HepG2 (cell line): ENCODE measurements around the gene SHISA6. TPM values are rescaled to one million over a fixed set of nuclear protein-coding genes. Genes with fewer than 3 reads are reported as not detected.

Experiments used
- ATAC-seq: fragments of 200-7000 bp; cut with Tn5 transposase; 3 replicates; pipeline ENCODE4 v1.9.1; 2020; ENCODE audit warnings: mild to moderate bottlenecking, moderate library complexity
- BruUV-seq: library from RNA; stranded (reverse); fragments of 400-500 nt; replicated peaks from 2 replicates; lab custom pipeline; 2021; lab: Mats Ljungman, UMichigan
- CTCF ChIA-PET: fragments of 300-600 bp; formaldehyde crosslinking; extraction: SDS; loops from one replicate; lab custom pipeline; 2021; ENCODE audit warnings: low total read pairs, inconsistent platforms, low intra/inter-chr PET ratio; lab: Yijun Ruan, JAX
- POLR2A ChIA-PET: fragments of 350-600 bp; sonication (Branson Sonifier 250); formaldehyde crosslinking; loops from one replicate; lab custom pipeline; 2020; ENCODE audit warnings: antibody characterized with exemption, inconsistent platforms; lab: Yijun Ruan, JAX
- DNase-seq: peaks from one replicate; pipeline ENCODE4 v3.0.0-alpha.2; 2015; ENCODE audit warnings: low spot score
- FAIRE-seq: peaks from 3 replicates; lab custom pipeline; 2011; peaks lifted over from hg19 to GRCh38; lab: Jason Lieb, UNC
- H2AFZ ChIP-seq: one replicate; pipeline ENCODE4 v1.6.1; 2011; ENCODE audit warnings: low read length, inconsistent platforms
- H3K27ac ChIP-seq: fragments of 300-600 bp; 3 replicates; pipeline ENCODE4 v1.8.0; 2011; ENCODE audit warnings: mixed run types, mild to moderate bottlenecking, mixed read lengths, low read length, inconsistent platforms; ENCODE audit not compliant: insufficient read depth; ENCODE audit errors: extremely low read length
- H3K27me3 ChIP-seq, 2 experiments: fragments of 200-600 bp in 1 of 2; 2 replicates in 1 of 2; 3 replicates in 1 of 2; pipeline versions ENCODE4 v1.6.0 to v1.8.0; 2011; ENCODE audit warnings: low read length in 2 of 2, mild to moderate bottlenecking in 2 of 2, moderate library complexity in 2 of 2, inconsistent platforms in 1 of 2; ENCODE audit not compliant: insufficient read depth in 2 of 2, control insufficient read depth in 1 of 2
- H3K36me3 ChIP-seq, 2 experiments: fragments of 200-600 bp in 1 of 2; replicated peaks in 1 of 2; 2 replicates in 1 of 2; 3 replicates in 1 of 2; pipeline versions ENCODE4 v1.5.1 to v1.8.0; 2011; ENCODE audit warnings: low read length in 2 of 2, inconsistent platforms in 1 of 2; ENCODE audit not compliant: insufficient read depth in 2 of 2, control insufficient read depth in 1 of 2
- H3K4me1 ChIP-seq: 2 replicates; pipeline ENCODE4 v1.5.1; 2012; ENCODE audit warnings: low read length, inconsistent platforms; ENCODE audit not compliant: insufficient read depth
- H3K4me2 ChIP-seq: 2 replicates; pipeline ENCODE4 v1.6.0; 2011; ENCODE audit warnings: low read depth, low read length, inconsistent platforms
- H3K4me3 ChIP-seq, 3 experiments: fragments of 200-600 bp in 1 of 3; sonication (generic), shearing (Covaris generic) in 1 of 3; replicated peaks in 1 of 3; 2 replicates each; pipeline ENCODE4 v1.5.1; 2011 to 2016; ENCODE audit warnings: low read length in 3 of 3, inconsistent platforms in 2 of 3, low read depth in 2 of 3, mild to moderate bottlenecking in 2 of 3, control low read depth in 1 of 3, mixed read lengths in 1 of 3; ENCODE audit not compliant: insufficient read depth in 1 of 3
- H3K79me2 ChIP-seq: one replicate; pipeline ENCODE4 v1.6.1; 2011; ENCODE audit warnings: low read length, inconsistent platforms; ENCODE audit not compliant: insufficient read depth
- H3K9ac ChIP-seq: 2 replicates; pipeline ENCODE4 v1.6.0; 2011; ENCODE audit warnings: mild to moderate bottlenecking, low read depth, low read length, inconsistent platforms; ENCODE audit not compliant: insufficient read depth
- H3K9me3 ChIP-seq: 2 replicates; pipeline ENCODE4 v1.5.1; 2012; ENCODE audit warnings: mild to moderate bottlenecking, low read length
- H4K20me1 ChIP-seq: 2 replicates; pipeline ENCODE4 v1.6.0; 2011; ENCODE audit warnings: inconsistent platforms, mild to moderate bottlenecking, low read length, moderate library complexity; ENCODE audit not compliant: insufficient read depth
- EHMT2 ChIP-seq: fragments of 200-600 bp; sonication (generic); IDR thresholded peaks from 2 replicates; pipeline ENCODE4 v1.7.0; 2017; ENCODE audit warnings: antibody characterized with exemption, low read depth, low read length, borderline replicate concordance
- FOSL1 ChIP-seq: sonication (generic); formaldehyde crosslinking; IDR thresholded peaks from 2 replicates; pipeline ENCODE4 v1.9.0; 2021; ENCODE audit warnings: missing genetic modification reagents, borderline replicate concordance
- HNF4A ChIP-seq: sonication (generic); formaldehyde crosslinking; IDR thresholded peaks from 2 replicates; pipeline ENCODE4 v1.4.0; 2020; ENCODE audit warnings: missing genetic modification reagents
- MAFF ChIP-seq: IDR thresholded peaks from 2 replicates; pipeline ENCODE4 v1.6.1; 2011; ENCODE audit warnings: low read depth, low read length, improper control_type of control experiment
- MIXL1 ChIP-seq: IDR thresholded peaks from 2 replicates; pipeline ENCODE4 v1.6.1; 2016
- NFYB ChIP-seq: sonication (generic); formaldehyde crosslinking; IDR thresholded peaks from 2 replicates; pipeline ENCODE4 v1.4.0; 2020; ENCODE audit warnings: missing genetic modification reagents
- RCOR2 ChIP-seq: IDR thresholded peaks from 2 replicates; pipeline ENCODE4 v1.6.1; 2016; ENCODE audit warnings: missing biosample characterization, missing genetic modification reagents
- SIX1 ChIP-seq: sonication (generic); formaldehyde crosslinking; IDR thresholded peaks from 2 replicates; pipeline ENCODE4 v1.4.0; 2020; ENCODE audit warnings: missing genetic modification reagents, borderline replicate concordance
- SIX4 ChIP-seq: sonication (generic); formaldehyde crosslinking; IDR thresholded peaks from 2 replicates; pipeline ENCODE4 v1.4.0; 2020; ENCODE audit warnings: missing genetic modification reagents
- SRF ChIP-seq: IDR thresholded peaks from 2 replicates; pipeline ENCODE4 v1.6.1; 2011; ENCODE audit warnings: mild to moderate bottlenecking, low read depth, low read length, moderate library complexity
- ZNF530 ChIP-seq: sonication (generic); formaldehyde crosslinking; IDR thresholded peaks from 2 replicates; pipeline ENCODE4 v1.5.0; 2020; ENCODE audit warnings: low read depth, mild to moderate bottlenecking, missing genetic modification reagents
- ZNF574 ChIP-seq: sonication (generic); formaldehyde crosslinking; IDR thresholded peaks from 2 replicates; pipeline ENCODE4 v1.4.0; 2020; ENCODE audit warnings: missing genetic modification reagents
- ZNF597 ChIP-seq: sonication (generic); formaldehyde crosslinking; IDR thresholded peaks from 2 replicates; pipeline ENCODE4 v1.5.0; 2020; ENCODE audit warnings: missing genetic modification reagents
- WGBS: methylation state at CpG from one replicate; pipeline ENCODE4 v1.1.6; 2017; ENCODE audit warnings: low lambda C conversion rate; 5-methylcytosine and 5-hydroxymethylcytosine counted together
- in situ Hi-C: cut with HindIII; loops from 2 replicates; pipeline ENCODE4 v1.10.0; 2017; ENCODE audit warnings: low pct_unique_long_range_greater_than_20kb; ENCODE audit not compliant: extremely low pct_ligation_motif_present
- intact Hi-C: fragments of 100-400 bp; cut with micrococcal nuclease; formaldehyde crosslinking; loops from one replicate; pipeline ENCODE4 v1.10.0; 2022; ENCODE audit not compliant: unreplicated experiment
- polyA plus RNA-seq, 8 experiments: library from polyadenylated mRNA; depleted of rRNA in 3 of 8; stranded (reverse) in 7 of 8; unstranded in 1 of 8; fragments of >200 nt; fragmentation: Illumina TruSeq in 4 of 8; extraction: Trizol in 4 of 8; gene quantifications; 2 replicates each; pipeline versions ENCODE4 v1.2.1 to v1.2.3, GENCODE V29; 2011 to 2016; ENCODE audit warnings: low read depth in 4 of 8, missing spikeins in 1 of 8, mixed read lengths in 1 of 8; ENCODE audit not compliant: insufficient read depth in 1 of 8
- total RNA-seq, 5 experiments: library from RNA; depleted of rRNA; stranded (reverse); fragments of >200 nt; fragmentation: Illumina TruSeq; extraction: Trizol; gene quantifications; 2 replicates each; pipeline ENCODE4 v1.2.3, GENCODE V29; 2016; ENCODE audit warnings: low read depth in 1 of 5
- TF ChIP-seq, protein P1 (sequence below): sonication (generic); formaldehyde crosslinking; IDR thresholded peaks from 2 replicates; pipeline ENCODE4 v1.5.0; 2020; ENCODE audit warnings: mild to moderate bottlenecking, missing genetic modification reagents, borderline replicate concordance

Gene SHISA6
- total and polyA plus RNA-seq, 2 of the 13 experiments (the other 11 are each of a cell fraction or from before 2014, with no cell fraction given), result not detected

DNA sequence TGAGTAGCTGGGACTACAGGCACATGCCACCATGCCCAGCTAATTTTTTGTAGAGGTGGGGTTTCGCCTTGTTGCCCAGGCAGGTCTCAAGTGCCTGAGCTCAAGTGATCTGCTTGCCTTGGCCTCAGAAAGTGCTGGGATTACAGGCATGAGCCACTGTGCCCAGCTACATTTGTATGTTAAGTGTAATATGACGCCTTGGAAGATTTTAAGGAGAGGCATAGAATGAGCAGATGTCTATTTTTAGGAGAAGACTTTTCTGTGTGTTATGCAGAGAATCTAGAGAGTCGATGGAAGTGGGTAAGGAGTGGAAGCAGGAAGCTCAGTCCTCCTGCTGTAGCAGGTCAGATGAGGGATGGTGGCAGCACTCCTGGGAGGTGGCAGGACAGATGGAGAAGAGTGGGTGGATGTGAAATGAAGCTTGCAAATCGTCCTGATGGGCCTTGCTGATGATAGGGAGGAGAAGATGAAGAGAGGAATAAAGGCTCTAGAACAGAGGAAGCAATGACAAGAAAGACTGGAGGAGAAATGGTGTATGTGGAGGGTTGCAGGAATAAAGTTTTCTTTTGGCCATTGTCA is 125.3 kb downstream of the SHISA6 start:
- H3K9ac ChIP-seq, result no peak overlapping the region
- no peaks in the 10 kb centered on the region for H3K36me3 ChIP-seq
- H3K4me3 ChIP-seq, result no peak overlapping the region
- POLR2A ChIA-PET, result no interaction called here
- H3K27ac ChIP-seq, result no peak overlapping the region
- no peak for FAIRE-seq
- ATAC-seq, result no peak
- CTCF ChIA-PET, result no interaction called here
- no peak overlapping the region for H3K4me2 ChIP-seq
- no peak for DNase-seq
- H3K27me3 ChIP-seq, result no peaks in the 10 kb centered on the region
- WGBS, result 0% methylated on average over 4 of the region's 4 CpGs
- no peaks in the 10 kb centered on the region for H3K9me3 ChIP-seq
- intact Hi-C loops, result no loop called here
- TF ChIP-seq HNF4A (CRISPR knock-in tag), result no peak
- TF ChIP-seq FOSL1 (CRISPR knock-in tag), result no peak
- TF ChIP-seq, protein P1, sequence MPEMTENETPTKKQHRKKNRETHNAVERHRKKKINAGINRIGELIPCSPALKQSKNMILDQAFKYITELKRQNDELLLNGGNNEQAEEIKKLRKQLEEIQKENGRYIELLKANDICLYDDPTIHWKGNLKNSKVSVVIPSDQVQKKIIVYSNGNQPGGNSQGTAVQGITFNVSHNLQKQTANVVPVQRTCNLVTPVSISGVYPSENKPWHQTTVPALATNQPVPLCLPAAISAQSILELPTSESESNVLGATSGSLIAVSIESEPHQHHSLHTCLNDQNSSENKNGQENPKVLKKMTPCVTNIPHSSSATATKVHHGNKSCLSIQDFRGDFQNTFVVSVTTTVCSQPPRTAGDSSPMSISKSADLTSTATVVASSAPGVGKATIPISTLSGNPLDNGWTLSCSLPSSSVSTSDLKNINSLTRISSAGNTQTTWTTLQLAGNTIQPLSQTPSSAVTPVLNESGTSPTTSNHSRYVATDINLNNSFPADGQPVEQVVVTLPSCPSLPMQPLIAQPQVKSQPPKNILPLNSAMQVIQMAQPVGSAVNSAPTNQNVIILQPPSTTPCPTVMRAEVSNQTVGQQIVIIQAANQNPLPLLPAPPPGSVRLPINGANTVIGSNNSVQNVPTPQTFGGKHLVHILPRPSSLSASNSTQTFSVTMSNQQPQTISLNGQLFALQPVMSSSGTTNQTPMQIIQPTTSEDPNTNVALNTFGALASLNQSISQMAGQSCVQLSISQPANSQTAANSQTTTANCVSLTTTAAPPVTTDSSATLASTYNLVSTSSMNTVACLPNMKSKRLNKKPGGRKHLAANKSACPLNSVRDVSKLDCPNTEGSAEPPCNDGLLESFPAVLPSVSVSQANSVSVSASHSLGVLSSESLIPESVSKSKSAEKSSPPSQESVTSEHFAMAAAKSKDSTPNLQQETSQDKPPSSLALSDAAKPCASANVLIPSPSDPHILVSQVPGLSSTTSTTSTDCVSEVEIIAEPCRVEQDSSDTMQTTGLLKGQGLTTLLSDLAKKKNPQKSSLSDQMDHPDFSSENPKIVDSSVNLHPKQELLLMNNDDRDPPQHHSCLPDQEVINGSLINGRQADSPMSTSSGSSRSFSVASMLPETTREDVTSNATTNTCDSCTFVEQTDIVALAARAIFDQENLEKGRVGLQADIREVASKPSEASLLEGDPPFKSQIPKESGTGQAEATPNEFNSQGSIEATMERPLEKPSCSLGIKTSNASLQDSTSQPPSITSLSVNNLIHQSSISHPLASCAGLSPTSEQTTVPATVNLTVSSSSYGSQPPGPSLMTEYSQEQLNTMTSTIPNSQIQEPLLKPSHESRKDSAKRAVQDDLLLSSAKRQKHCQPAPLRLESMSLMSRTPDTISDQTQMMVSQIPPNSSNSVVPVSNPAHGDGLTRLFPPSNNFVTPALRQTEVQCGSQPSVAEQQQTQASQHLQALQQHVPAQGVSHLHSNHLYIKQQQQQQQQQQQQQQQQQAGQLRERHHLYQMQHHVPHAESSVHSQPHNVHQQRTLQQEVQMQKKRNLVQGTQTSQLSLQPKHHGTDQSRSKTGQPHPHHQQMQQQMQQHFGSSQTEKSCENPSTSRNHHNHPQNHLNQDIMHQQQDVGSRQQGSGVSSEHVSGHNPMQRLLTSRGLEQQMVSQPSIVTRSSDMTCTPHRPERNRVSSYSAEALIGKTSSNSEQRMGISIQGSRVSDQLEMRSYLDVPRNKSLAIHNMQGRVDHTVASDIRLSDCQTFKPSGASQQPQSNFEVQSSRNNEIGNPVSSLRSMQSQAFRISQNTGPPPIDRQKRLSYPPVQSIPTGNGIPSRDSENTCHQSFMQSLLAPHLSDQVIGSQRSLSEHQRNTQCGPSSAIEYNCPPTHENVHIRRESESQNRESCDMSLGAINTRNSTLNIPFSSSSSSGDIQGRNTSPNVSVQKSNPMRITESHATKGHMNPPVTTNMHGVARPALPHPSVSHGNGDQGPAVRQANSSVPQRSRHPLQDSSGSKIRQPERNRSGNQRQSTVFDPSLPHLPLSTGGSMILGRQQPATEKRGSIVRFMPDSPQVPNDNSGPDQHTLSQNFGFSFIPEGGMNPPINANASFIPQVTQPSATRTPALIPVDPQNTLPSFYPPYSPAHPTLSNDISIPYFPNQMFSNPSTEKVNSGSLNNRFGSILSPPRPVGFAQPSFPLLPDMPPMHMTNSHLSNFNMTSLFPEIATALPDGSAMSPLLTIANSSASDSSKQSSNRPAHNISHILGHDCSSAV, result no peak
- no peak for TF ChIP-seq RCOR2
- TF ChIP-seq ZNF574, result no peak
- TF ChIP-seq NFYB (CRISPR knock-in tag), result no peak
- no peak for TF ChIP-seq SIX4
- no peak for TF ChIP-seq MIXL1 (CRISPR knock-in tag)
- no peak for TF ChIP-seq EHMT2
- no peak for TF ChIP-seq SIX1 (CRISPR knock-in tag)
- no peak for TF ChIP-seq ZNF530 (CRISPR knock-in tag)
- no peak for TF ChIP-seq MAFF
- no peak for TF ChIP-seq SRF
- TF ChIP-seq ZNF597, result no peak
- no peaks in the 10 kb centered on the region for H3K79me2 ChIP-seq
- no peaks in the 10 kb centered on the region for H3K4me1 ChIP-seq
- H2AFZ ChIP-seq, result no peak overlapping the region
- in situ Hi-C loops, result no loop called here
- no peaks in the 10 kb centered on the region for H4K20me1 ChIP-seq
- BruUV-seq, result no TSS peak
